HL-60 (cell line): ENCODE results near the gene PAQR9.

Source experiments
- CTCF ChIP-seq: IDR thresholded peaks from one replicate; pipeline ENCODE4 v1.5.1; 2011; ENCODE audit warnings: low read length, control low read depth, inconsistent platforms; ENCODE audit not compliant: insufficient read depth
- POLR2AphosphoS5 ChIP-seq: IDR thresholded peaks from 2 replicates; pipeline ENCODE4 v1.6.1; 2012; ENCODE audit warnings: low read depth
- REST ChIP-seq: IDR thresholded peaks from 2 replicates; pipeline ENCODE4 v1.6.1; 2012; ENCODE audit warnings: low read depth; ENCODE audit not compliant: insufficient replicate concordance
- SPI1 ChIP-seq: IDR thresholded peaks from 2 replicates; pipeline ENCODE4 v1.6.1; 2012; ENCODE audit warnings: low read depth, mild to moderate bottlenecking, borderline replicate concordance

GRCh38 chr3:142945023-142945422 is 18.5 kb downstream of the PAQR9 start:
- TF ChIP-seq POLR2AphosphoS5, result no peak
- TF ChIP-seq CTCF, result no peak
- TF ChIP-seq REST, result no peak
- TF ChIP-seq SPI1, result no peak
